Endothelial cell of umbilical vein (primary cell): ENCODE results near the gene KDM3B. TPM values are rescaled to one million over a fixed set of nuclear protein-coding genes. Genes with fewer than 3 reads are reported as not detected.

Experiments
- BruUV-seq: library from RNA; stranded (reverse); fragments of 400-500 nt; replicated peaks from 2 replicates; lab custom pipeline; 2021; lab: Mats Ljungman, UMichigan
- CTCF ChIA-PET: fragments of 300-600, 350-600 bp; sonication (Branson Sonifier 250); formaldehyde crosslinking; loops from one replicate; lab custom pipeline; 2021; ENCODE audit warnings: antibody characterized with exemption, inconsistent platforms; lab: Charles Lee
- POLR2A ChIA-PET: fragments of 300-600, 350-600 bp; sonication (Branson Sonifier 250); formaldehyde crosslinking; loops from one replicate; lab custom pipeline; 2021; ENCODE audit warnings: antibody characterized with exemption, inconsistent platforms; lab: Charles Lee
- DNase-seq: peaks from one replicate; pipeline ENCODE4 v3.0.0-alpha.2; 2011; ENCODE audit warnings: low read depth, low spot score
- FAIRE-seq: peaks from 2 replicates; lab custom pipeline; 2011; peaks lifted over from hg19 to GRCh38; lab: Jason Lieb, UNC
- H2AFZ ChIP-seq: 2 replicates; pipeline ENCODE4 v1.6.0; 2012; ENCODE audit warnings: low read depth, low read length, control low read depth, inconsistent platforms
- H3K27ac ChIP-seq: 2 replicates; pipeline ENCODE4 v1.5.1; 2011; ENCODE audit warnings: low read depth, mild to moderate bottlenecking, control low read depth, low read length, moderate library complexity; ENCODE audit not compliant: insufficient read depth
- H3K27me3 ChIP-seq, 2 experiments: 2 replicates each; pipeline versions ENCODE4 v1.6.0 to v1.6.1; 2011; ENCODE audit warnings: low read length in 2 of 2, mixed read lengths in 1 of 2; ENCODE audit not compliant: control insufficient read depth in 2 of 2, insufficient read depth in 2 of 2
- H3K36me3 ChIP-seq, 2 experiments: 2 replicates in 1 of 2; 3 replicates in 1 of 2; pipeline ENCODE4 v1.5.1; 2011; ENCODE audit warnings: low read length in 2 of 2, mild to moderate bottlenecking in 1 of 2, moderate library complexity in 1 of 2; ENCODE audit not compliant: control insufficient read depth in 2 of 2, insufficient read depth in 2 of 2; ENCODE audit errors: extremely low read depth in 1 of 2
- H3K4me1 ChIP-seq: 3 replicates; pipeline ENCODE4 v1.5.1; 2011; ENCODE audit warnings: mild to moderate bottlenecking, low read length; ENCODE audit not compliant: control insufficient read depth, insufficient read depth; ENCODE audit errors: extremely low read depth
- H3K4me2 ChIP-seq: 2 replicates; pipeline ENCODE4 v1.6.1; 2011; ENCODE audit warnings: low read length, control low read depth, mixed read lengths; ENCODE audit not compliant: insufficient read depth
- H3K4me3 ChIP-seq, 3 experiments: fragments of 200-600 bp in 1 of 3; sonication (generic), shearing (Covaris generic) in 1 of 3; replicated peaks in 1 of 3; 2 replicates each; pipeline ENCODE4 v1.5.1; 2011 to 2016; ENCODE audit warnings: control low read depth in 3 of 3, low read length in 3 of 3, mild to moderate bottlenecking in 2 of 3, inconsistent platforms in 1 of 3, low read depth in 1 of 3, moderate library complexity in 1 of 3; ENCODE audit not compliant: insufficient read depth in 1 of 3
- H3K79me2 ChIP-seq: 2 replicates; pipeline ENCODE4 v1.6.0; 2012; ENCODE audit warnings: low read length, inconsistent platforms; ENCODE audit not compliant: control insufficient read depth, insufficient read depth
- H3K9ac ChIP-seq: replicated peaks from 2 replicates; pipeline ENCODE3; 2011; ENCODE audit warnings: low read length, control low read depth; ENCODE audit not compliant: insufficient read depth; ENCODE audit errors: extremely low read depth
- H3K9me1 ChIP-seq: replicated peaks from 3 replicates; pipeline ENCODE4 v1.6.0; 2011; ENCODE audit warnings: mild to moderate bottlenecking, low read length; ENCODE audit not compliant: control insufficient read depth, insufficient read depth; ENCODE audit errors: extremely low read depth
- H3K9me3 ChIP-seq: replicated peaks from 2 replicates; pipeline ENCODE4 v1.5.1; 2012; ENCODE audit warnings: low read length, inconsistent platforms; ENCODE audit not compliant: control insufficient read depth, insufficient read depth
- H4K20me1 ChIP-seq: replicated peaks from 2 replicates; pipeline ENCODE3; 2011; ENCODE audit warnings: mild to moderate bottlenecking, low read length; ENCODE audit not compliant: control insufficient read depth, insufficient read depth; ENCODE audit errors: extremely low read depth
- CTCF ChIP-seq, 2 donors: IDR thresholded peaks; 1 replicate in 1 of 2; 2 replicates in 1 of 2; pipeline ENCODE4 v1.5.1; 2011; ENCODE audit warnings: low read length in 2 of 2, mild to moderate bottlenecking in 2 of 2, moderate library complexity in 2 of 2, control low read depth in 1 of 2, inconsistent platforms in 1 of 2, low read depth in 1 of 2; ENCODE audit not compliant: insufficient read depth in 1 of 2; ENCODE audit errors: extremely low read depth in 1 of 2
- EZH2 ChIP-seq: IDR thresholded peaks from 2 replicates; pipeline ENCODE4 v1.6.1; 2012; ENCODE audit warnings: borderline replicate concordance, low read depth, mild to moderate bottlenecking, moderate library complexity, low read length, inconsistent platforms; ENCODE audit not compliant: severe bottlenecking
- FOS ChIP-seq: IDR thresholded peaks from 2 replicates; pipeline ENCODE4 v1.6.1; 2011; ENCODE audit warnings: mild to moderate bottlenecking, low read length, moderate library complexity, borderline replicate concordance; ENCODE audit not compliant: insufficient read depth
- GATA2 ChIP-seq: IDR thresholded peaks from 2 replicates; pipeline ENCODE4 v1.7.0; 2011; ENCODE audit warnings: low read depth, mild to moderate bottlenecking, moderate library complexity, mixed read lengths, low read length; ENCODE audit not compliant: insufficient read length, insufficient read depth
- JUN ChIP-seq: IDR thresholded peaks from 2 replicates; pipeline ENCODE4 v1.6.1; 2011; ENCODE audit warnings: borderline replicate concordance, low read depth; ENCODE audit not compliant: insufficient read length, insufficient read depth
- MAX ChIP-seq: IDR thresholded peaks from 2 replicates; pipeline ENCODE4 v1.6.1; 2011; ENCODE audit not compliant: insufficient read depth, insufficient read length
- MYC ChIP-seq: IDR thresholded peaks from one replicate; pipeline ENCODE4 v1.6.1; 2011; ENCODE audit warnings: mild to moderate bottlenecking, low read depth, low read length
- POLR2A ChIP-seq: IDR thresholded peaks from 2 replicates; pipeline ENCODE4 v1.6.1; 2012; ENCODE audit warnings: low read depth, mild to moderate bottlenecking, control low read depth, low read length
- POLR2AphosphoS5 ChIP-seq: IDR thresholded peaks from 2 replicates; pipeline ENCODE4 v1.6.1; 2012; ENCODE audit warnings: low read depth, mild to moderate bottlenecking, control low read depth, low read length, moderate library complexity; ENCODE audit not compliant: insufficient read depth
- dilution Hi-C: fragments of 300-500 bp; cut with MboI; formaldehyde crosslinking; loops from one replicate; pipeline ENCODE4 v1.15.0; 2019; ENCODE audit warnings: low sequenced_read_pairs; ENCODE audit not compliant: extremely low pct_ligation_motif_present
- intact Hi-C: fragments of 100-400 bp; cut with micrococcal nuclease; formaldehyde crosslinking; loops from one replicate; pipeline ENCODE4 v1.10.0; 2022
- polyA plus RNA-seq, 4 experiments: library from polyadenylated mRNA; depleted of rRNA in 3 of 4; stranded (reverse) in 3 of 4; unstranded in 1 of 4; fragments of >200 nt; gene quantifications; 2 replicates each; pipeline versions ENCODE4 v1.2.1 to v1.2.3, GENCODE V29; 2011 to 2012; ENCODE audit warnings: missing spikeins in 1 of 4
- total RNA-seq: library from RNA; stranded (reverse); gene quantifications from 2 replicates; pipeline ENCODE4 v1.2.3, GENCODE V29; 2021

KDM3B gene
- total and polyA plus RNA-seq, 2 donors (not counting 3 experiments of a cell fraction or from before 2014, with no cell fraction given): 19.0 to 55.7 TPM

DNA sequence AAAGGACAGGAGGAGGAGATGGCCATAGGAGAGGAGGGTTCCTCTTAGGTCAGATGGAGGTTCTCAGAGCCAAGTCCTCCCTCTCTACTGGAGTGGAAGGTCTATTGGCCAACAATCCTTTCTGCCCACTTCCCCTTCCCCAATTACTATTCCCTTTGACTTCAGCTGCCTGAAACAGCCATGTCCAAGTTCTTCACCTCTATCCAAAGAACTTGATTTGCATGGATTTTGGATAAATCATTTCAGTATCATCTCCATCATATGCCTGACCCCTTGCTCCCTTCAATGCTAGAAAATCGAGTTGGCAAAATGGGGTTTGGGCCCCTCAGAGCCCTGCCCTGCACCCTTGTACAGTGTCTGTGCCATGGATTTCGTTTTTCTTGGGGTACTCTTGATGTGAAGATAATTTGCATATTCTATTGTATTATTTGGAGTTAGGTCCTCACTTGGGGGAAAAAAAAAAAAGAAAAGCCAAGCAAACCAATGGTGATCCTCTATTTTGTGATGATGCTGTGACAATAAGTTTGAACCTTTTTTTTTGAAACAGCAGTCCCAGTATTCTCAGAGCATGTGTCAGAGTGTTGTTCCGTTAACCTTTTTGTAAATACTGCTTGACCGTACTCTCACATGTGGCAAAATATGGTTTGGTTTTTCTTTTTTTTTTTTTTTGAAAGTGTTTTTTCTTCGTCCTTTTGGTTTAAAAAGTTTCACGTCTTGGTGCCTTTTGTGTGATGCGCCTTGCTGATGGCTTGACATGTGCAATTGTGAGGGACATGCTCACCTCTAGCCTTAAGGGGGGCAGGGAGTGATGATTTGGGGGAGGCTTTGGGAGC, 115.9 kb downstream of the KDM3B start:
- Histone ChIP-seq H3K9ac (no peak overlapping the region), H3K79me2 (peaks cover 5% of the 10 kb centered on the region), H3K27ac (no peak overlapping the region), H3K4me3 (no peak overlapping the region), H3K4me1 (peaks cover 15% of the 10 kb centered on the region), H3K9me3 (no peaks in the 10 kb centered on the region), H2AFZ (no peak overlapping the region), H3K9me1 (no peaks in the 10 kb centered on the region), H4K20me1 (no peaks in the 10 kb centered on the region), H3K36me3 (peaks cover 0 to 3% of the 10 kb centered on the region in 2 experiments), H3K27me3 (no peaks in the 10 kb centered on the region), H3K4me2 (no peak overlapping the region)
- TF ChIP-seq POLR2A (no peak), GATA2 (no peak), FOS (no peak), EZH2 (no peak), MYC (no peak), MAX (no peak), JUN (no peak), CTCF (IDR thresholded peaks at IDR 0.05; ENCODE audit: extremely low read depth in 1 of 2, insufficient read depth in 1 of 2, low read depth in 1 of 2, low read length in 2 of 2) (no peak), POLR2AphosphoS5 (no peak)
- no TSS peak for BruUV-seq
- intact Hi-C loops: no loop called here
- dilution Hi-C loops: no loop called here
- ChIA-PET CTCF (interaction anchor here (1.5 kb wide), 1 partner anchor 36 kb away, joined by 4 read pairs; no protein-coding TSS in a partner anchor), POLR2A (interaction anchor here (0.7 kb wide), 1 partner anchor 22 kb away, joined by 3 read pairs; no protein-coding TSS in a partner anchor)
- FAIRE-seq: no peak
- peak; percentile 1 for DNase-seq
